GM18870 (cell line): ENCODE results near the gene CSTA.

Experiments
- ATAC-seq: cut with Tn5 transposase; IDR thresholded peaks from one replicate; pipeline ENCODE4 v1.9.1; 2021; ENCODE audit warnings: moderate library complexity; ENCODE audit not compliant: unreplicated experiment

The CSTA gene

DNA sequence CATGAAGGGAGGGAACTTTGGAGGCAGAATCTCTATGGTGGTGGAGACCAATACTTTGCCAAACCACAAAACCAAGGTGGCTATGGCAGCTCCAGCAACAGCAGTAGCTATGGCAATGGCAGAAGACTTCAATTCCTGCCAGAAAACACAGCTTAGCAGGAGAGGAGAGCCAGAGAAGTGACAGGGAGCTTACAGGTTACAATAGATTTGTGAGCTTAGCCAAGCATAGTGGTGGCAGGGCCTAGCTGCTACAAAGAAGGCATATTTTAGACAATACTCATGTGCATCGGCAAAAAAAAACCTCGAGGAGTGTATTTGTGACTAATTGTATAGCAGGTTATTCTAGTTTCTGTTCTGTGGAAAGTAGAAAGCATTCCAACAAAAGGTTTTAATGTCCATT lies 6.4 kb upstream of the CSTA start:
- no peak for ATAC-seq

DNA sequence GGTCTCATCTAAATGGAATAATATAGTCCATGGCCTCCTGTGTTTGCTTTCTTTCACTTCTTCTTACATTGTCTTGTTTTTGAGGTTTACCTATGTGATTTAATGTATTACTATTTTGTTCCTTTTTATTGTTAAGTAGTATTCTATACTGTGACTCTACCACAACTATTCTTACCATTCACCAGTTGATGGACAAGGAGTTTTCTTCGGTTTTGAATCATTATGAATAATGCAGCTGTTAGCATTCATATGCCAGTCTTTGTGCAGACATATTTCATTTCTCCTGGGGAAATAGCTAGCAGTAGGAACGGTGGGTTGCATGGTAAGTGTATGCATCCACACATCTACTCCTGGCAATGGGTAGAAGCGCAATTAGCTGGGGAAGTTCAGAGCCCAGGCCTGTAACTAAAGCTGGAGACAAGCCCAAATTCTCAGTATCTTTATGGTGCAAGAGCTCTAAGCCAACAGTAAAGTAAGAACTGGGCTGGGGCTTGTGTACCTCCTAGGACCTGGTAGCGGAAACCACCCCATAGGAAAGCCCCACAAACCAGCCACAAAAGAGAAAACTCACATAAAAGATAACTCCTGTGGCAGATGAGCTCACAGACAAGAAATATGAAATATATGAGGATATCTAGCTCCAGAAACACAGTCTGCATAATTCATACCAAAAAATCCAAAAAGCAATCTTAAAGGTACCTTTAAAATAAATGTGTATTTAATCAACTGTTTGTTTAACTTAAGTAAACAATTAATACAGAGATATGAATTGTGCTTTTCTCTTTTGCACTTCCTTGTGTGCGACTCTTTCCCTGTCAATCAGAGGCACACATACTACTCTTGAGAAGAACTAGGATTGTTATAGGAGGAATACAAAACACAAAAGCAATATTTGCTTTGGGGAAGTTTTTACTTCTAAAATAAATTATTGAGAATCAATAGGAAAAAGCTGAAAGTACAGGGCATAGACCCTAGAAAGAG lies 2.7 kb upstream of the CSTA start:
- peak; percentile 82 for ATAC-seq

DNA sequence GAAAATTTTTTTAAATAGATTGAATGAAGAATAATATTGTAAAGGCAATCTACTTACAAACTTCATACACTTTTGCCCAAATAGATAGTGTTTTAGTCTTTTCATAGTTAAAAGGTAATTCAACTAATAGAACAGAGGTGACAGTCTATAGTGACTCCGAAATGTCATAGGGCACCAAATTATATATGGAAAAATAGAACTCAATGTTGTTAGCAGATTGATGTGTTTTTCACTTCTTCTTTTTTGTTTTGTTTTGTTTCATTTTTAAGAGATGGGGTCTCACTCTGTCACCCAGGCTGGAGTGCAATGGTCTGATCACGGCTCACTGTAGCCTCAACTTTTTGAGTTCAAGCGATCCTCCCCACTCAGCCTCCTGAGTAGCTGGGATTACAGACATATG lies 721 bp downstream of the CSTA start:
- ATAC-seq, result no peak

DNA sequence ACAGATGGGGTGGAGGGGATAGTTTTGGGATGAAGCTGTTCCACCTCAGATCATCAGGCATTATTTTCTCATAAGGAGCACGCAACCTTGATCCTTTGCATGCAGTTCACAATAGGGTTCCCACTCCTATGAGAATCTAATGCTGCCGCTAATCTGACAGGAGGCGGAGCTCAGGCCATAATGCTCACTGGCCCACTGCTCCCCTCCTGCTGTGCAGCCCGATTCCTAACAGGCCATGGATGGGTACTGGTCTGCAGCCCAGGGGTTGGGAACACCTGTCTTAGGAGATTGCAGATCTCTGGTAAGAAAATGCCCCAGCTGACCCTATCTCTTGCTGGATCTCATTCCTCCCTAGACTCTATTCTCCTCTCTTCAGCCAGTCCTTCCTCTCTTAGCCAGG lies 6.8 kb downstream of the CSTA start:
- no peak for ATAC-seq

DNA sequence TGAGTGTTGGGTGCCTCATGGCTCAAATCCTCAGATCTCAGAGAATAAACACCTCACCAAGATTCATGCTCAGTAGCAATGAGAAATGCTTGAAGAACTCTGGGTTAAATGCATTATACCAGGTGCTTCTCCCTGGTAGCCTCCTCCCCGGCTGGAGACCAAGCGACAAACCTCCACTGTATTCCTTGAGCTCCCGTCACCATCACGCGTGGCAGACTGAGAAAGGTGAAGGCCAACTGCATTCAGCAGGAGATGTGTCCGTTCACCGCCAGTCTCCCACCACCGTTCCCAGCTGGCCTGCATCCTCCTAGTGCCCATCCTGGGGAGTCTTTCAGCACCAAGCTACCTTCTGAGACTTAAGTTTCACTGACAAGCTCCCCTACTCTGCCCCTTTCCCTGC lies 7.5 kb downstream of the CSTA start:
- ATAC-seq, result no peak

DNA sequence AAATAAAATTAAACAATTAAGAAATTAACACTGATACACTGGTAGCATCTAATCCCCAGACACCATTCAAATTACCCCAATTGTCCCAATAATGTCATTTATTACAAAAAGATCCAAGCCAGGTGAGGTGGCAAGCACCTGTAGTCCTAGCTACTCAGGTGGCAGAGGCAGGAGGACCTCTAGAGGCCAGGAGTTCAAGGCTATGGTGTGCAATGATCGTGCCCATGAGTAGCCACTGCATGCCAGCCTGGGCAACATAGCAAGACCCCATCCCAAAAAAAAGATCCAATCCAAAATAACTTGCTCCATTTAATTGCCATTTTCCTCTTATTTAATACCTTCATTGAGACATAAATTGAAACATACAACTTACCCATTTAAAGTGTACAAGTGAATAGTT lies 17.8 kb downstream of the CSTA start:
- ATAC-seq, result no peak

DNA sequence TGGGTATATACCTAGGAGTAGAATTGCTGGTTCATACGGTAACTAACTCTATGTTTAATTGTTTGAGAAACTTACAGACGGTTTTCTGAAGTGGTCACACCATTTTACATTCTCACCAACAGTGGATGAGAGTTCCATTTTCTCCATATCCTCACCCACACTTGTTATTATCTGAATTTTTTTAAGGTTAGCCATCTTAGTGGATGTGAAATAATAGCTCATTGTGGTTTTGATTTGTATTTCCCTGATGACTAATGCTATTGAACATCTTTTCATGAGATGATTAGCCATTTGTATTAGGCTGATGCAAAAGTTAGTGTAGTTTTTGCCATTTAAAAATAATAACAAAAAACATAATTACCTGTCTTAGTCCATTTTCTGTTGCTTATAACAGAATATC lies 18.6 kb downstream of the CSTA start:
- ATAC-seq, result no peak

DNA sequence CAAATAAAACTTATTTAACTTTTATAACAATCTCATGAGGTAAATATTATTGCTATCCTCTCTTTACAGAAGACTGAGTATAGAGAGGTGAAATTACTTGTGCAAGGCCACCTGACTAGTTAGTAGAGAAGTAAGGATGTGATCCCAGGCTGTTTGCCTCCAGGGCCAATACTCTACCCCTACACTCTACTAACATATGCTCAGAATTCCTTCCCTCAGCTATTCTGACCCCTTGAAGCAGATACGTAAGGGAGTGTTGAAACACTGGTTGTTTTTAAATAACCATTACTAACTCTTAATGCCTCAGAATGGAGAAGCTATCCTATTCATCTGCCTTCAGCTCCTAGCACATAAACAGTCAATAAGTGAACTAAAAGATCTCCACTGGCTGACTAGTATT lies 24.1 kb downstream of the CSTA start:
- ATAC-seq, result no peak

DNA sequence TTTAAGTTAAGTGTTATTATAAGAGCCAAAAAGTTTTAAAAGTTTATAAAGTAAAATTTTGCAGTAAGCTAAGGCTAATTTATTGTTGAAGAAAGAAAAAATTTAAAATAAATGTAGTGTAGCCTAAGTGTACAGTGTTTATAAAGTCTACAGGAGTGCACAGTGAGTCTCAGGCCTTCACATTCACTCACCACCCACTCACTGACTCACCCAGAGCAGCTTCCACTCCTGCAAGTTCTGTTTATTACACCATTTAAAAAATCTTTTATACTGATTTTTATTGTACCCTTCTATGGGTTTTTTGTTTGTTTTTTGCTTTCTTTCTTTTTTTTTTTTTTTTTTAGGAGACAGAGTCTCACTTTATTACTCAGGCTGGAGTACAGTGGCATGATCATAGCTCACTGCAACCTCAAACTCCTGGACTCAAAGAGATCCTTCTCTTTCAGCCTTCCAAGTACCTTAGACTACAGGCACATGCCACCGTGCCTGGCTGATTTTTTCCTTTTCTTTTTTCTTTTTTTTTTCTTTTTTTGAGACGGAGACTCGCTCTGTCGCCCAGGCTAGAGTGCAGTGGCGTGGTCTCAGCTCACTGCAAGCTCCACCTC lies 25.9 kb downstream of the CSTA start:
- ATAC-seq, result no peak

DNA sequence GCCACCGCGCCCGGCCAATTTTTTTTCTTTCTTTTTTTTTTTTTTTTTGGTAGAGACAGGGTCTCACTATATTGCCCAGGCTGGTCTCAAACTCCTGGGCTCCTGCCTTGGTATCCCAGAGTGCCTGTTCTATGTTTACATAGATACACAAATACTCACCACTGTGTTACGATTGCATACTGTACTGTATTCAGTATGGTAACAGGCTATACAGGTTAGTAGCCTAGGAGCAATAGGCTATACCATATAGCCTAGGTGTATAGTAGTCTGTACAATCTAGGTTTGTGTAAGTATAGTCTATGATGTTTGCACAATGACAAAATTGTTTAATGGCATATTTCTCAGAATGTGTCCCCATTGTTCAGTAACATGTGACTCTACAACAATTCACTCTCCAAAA lies 26.6 kb downstream of the CSTA start:
- no peak for ATAC-seq

DNA sequence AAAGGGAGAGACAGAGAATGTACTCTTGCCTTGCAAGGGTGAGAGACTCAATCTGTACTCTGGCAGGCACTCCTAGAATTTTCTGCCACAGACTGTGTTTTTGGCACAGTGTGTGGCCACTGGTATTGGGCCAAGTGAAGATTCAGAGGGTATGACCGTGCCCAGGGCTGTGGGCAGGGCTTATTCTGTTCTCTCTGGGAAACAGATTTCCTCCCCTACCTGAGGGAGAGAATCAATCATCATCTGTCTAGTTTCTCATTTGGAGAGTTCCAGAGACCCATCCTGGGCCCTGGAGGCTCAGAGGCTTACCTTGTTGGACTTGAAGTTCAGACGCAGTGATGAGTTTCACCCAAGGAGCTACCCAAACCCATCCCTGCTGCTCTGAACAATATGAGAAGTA lies 28.2 kb downstream of the CSTA start:
- no peak for ATAC-seq

DNA sequence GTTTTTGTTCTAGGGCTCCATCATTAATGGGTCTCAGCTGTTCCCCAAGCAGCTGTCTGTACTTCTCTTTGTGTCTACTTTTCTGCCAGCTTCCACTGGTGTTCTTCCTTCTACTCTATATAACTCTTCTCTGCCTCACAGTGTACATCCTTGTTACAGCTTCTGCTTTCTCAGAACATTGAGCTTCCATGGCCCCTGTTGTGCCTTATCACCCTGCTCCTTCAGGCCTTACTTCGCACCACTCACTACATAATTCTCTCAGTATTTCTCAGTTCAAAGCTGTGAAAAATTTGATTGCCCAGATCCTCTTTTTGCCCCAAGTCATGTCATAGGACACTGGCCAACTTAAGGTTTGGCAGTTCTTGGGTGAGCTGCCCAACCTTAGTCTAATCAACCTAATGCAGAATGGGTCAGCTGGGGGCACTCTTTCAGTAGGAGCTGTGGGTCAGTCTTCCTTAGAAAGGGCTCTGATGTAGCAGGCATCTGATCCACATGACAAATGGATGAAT lies 28.9 kb downstream of the CSTA start:
- ATAC-seq, result no peak

DNA sequence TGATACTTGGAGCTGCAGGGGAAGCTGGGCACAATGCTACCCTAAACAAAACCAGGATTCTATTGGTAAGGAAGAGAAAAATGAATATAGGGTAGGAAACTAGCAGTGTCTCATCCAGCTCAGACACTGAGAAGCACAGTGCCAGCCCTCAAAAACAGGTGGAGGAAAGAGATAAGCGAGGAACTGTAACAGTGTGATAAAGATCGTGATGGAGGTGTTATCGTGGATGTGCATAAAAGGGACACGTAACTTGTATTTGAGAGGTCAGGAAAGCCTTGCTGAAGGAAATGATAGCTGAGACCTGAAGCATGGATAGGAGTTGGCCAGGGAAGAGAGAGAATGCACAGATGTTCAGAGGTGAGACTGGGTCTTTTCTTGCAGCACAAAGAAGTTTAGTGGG lies 30.6 kb downstream of the CSTA start:
- no peak for ATAC-seq

DNA sequence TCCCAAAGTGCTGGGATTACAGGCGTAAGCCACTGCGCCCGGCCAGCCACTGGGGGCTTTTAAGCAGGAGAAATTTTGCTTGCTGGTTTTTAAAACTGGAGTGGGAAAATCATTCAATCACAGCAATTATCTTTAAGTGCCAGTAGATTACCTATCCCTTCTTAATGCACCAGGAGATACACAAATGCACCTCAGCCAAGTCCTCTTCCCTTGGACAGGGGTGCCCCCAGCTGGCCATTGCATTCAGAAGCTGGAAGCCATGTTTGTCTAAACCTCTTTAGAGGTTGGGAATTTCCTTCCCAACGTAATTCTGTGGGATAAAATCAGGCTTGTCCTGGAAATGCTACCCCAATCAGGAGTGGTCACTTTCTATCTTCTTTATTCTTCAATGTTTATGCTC lies 31.4 kb downstream of the CSTA start:
- ATAC-seq, result no peak

DNA sequence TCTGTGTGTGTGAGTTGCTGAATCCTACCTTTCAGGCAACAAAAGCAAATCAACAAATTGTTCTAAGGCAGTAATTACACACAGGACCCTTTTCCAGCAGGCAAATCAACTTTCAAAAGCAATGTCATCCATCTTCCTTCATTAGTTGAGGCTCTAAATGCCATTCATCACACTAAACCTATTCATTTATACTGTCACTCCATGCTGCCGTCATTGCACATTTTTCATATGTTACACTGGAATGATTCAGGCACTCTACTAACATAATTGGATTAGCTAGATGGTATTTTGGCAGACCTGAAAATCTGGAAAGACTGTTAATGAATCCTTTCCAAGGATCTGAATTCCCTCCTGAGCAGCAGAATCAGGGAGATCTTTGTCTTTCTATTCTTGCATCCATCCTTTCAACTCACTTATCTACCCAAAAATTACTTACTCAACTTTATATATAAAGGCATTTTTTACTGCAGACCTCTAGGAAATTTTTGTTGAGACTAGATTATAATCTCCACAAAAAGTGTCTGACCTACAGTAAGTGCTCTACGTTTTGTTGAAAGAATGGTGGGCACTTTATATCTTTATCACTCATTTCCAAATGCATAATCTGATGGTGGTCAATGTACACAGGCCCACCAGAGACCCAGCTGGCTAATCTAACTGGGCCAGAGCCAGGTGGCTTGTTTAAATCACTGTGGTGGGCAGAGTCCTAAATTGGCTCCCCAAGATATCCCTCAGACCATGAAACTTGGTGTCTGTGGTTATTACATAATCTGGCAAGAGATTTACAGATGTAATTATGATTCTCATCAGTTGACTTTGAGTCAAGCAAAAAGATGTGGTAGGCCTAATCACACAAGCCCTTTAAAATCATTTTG lies 33.0 kb downstream of the CSTA start:
- ATAC-seq, result no peak

DNA sequence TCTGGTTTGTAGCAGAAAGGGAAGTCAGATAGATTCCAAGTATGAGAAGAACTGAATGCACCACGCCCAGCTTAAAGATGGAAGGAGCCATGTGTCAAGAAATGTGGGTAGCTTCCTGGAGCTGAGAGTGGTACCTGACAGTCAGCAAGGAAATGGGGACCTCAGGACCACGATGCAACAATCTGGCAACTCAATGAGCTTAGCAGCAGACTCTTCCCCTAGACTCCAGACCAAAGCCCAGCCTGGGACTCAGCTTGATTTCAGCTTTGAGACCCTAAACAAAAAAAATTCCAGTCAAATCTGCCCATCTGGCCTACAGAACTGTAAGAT lies 33.6 kb downstream of the CSTA start:
- ATAC-seq, result no peak

DNA sequence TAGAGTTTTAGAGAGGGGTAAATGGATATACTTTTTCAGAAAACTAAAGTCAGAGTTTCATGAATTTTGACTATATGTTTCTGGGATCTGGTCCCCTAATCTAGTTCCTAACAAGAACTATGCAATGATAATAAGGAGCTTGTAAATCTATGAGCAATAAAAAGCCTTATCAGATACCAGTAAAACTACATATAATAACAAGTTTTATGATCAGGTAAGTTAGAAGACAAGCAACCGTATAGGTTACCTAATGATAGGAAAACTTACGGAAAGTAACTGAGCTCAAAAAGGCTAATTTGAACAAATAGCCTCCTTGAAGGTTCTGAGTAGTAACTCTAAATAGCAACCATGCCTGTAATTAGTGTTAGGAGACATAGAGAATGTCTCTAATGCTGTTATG lies 37.0 kb downstream of the CSTA start:
- ATAC-seq, result no peak

DNA sequence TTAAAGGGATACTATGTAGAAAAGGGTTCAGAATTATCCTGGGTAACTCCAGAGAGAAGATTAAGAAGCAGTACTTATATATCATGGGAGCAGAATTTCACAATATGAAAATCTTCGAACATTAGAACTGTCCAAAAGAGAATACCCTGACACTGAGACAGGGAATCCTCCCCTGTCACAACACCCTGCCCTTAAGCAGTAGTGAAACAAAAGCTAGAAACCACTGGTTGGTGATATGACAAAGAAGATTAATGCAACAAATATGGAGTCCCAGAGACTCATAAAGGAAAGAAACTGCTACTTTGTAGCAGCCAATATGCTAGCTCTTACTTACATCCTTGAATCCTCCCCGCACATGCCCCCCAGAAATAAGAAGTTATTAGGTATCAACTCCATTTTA lies 39.4 kb downstream of the CSTA start:
- no peak for ATAC-seq

DNA sequence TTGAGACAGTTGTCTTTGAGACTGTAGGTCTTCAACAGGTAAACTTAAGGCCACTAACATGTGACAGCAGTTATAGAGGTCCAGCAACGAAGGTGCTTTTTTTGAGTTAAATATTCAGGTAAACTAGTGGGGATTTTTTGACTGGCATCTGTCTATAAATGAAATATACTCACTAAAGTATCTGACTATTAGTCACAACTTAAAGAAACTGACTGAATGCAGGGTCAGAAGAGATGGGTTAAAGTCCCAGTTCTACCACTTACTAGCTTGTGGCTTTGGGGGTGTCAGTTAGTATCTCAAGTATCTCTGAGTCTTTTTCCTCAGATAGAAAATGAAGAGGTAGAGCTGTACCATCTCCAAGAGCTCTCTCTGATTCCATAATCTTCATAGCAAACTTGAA lies 40.0 kb downstream of the CSTA start:
- ATAC-seq, result peak; percentile 29

DNA sequence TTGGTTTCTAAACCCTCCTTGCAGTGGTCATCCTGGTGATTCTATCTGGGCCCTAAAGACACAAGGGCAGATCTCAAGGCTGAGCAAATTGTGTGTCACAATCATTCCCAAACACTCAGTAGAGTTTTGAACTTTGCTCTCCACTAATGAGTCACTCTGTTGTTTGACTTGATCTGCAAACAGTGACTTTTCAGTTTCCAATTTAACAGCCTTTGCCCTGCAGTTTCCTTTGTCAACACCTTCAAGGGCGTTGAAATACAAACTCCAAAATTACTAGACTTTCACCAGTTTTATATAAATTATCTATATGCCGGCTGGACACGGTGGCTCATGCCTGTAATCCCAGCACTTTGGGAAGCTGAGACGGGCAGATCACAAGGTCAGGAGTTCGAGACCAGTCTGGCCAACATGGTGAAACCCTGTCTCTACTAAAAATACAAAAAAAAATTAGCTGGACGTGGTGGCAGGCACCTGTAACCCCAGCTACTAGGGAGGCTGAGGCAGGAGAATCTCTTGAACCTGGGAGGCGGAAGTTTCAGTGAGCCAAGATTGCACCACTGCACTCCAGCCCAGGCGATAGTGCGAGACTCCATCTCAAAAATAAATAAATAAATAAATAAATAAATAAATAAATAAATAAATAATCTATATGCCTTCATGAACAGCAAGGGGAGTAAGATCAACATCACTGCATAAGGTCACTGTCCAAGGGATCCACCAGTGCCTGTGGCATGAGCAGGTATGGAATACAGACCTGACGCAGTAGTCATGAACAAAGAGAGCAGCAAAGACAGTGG lies 40.7 kb downstream of the CSTA start:
- ATAC-seq, result peak; percentile 61

DNA sequence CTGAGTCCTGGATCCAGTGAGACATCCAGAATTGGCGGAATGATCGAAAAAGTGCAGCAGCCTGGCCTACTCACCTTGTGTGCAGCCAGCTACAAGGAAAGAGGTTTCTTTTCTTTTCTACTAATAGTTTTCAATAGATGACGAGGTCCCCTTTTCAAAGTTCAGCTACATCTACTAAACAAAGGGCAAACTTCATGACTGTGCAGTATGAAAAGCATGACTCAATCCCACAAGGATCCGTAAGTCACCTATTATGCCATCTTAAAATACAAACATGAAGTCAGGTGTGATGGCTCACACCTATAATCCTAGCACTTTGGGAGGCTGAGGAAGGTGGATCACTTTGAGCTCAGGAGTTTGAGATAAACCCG lies 41.3 kb downstream of the CSTA start:
- ATAC-seq, result no peak
